IMR-90 (cell line): Measurements from ENCODE around the gene RPS6KA5. TPM values are rescaled to one million over a fixed set of nuclear protein-coding genes. Genes with fewer than 3 reads are reported as not detected.

Experiments used
- ATAC-seq: fragments of 200-7000 bp; cut with Tn5 transposase; 2 replicates; pipeline ENCODE4 v1.9.1; 2020; ENCODE audit warnings: low read depth, mild to moderate bottlenecking, moderate library complexity
- BruUV-seq: library from RNA; stranded (reverse); fragments of 400-500 nt; replicated peaks from 2 replicates; lab custom pipeline; 2021; lab: Mats Ljungman, UMichigan
- CTCF ChIA-PET: fragments of 300-600 bp; formaldehyde crosslinking; extraction: SDS; loops from one replicate; lab custom pipeline; 2021; ENCODE audit warnings: antibody characterized with exemption; lab: Yijun Ruan, JAX
- POLR2A ChIA-PET: fragments of 300-600 bp; sonication (Branson Sonifier 250); formaldehyde crosslinking; loops from one replicate; lab custom pipeline; 2022; ENCODE audit warnings: antibody characterized with exemption; ENCODE audit not compliant: unreplicated experiment; lab: Charles Lee
- DNase-seq: peaks from one replicate; pipeline ENCODE4 v3.0.0; 2013
- H2AFZ ChIP-seq: replicated peaks from 2 replicates; pipeline ENCODE3; 2013; ENCODE audit warnings: low read length, mild to moderate bottlenecking; ENCODE audit not compliant: poor library complexity
- H2AK5ac ChIP-seq: 2 replicates; pipeline ENCODE4 v1.6.1; 2013; ENCODE audit warnings: low read depth, low read length, inconsistent platforms
- H2AK9ac ChIP-seq: replicated peaks from 2 replicates; pipeline ENCODE3; 2013; ENCODE audit warnings: mild to moderate bottlenecking, low read depth, low read length, moderate library complexity; ENCODE audit not compliant: poor library complexity
- H2BK120ac ChIP-seq: 2 replicates; pipeline ENCODE4 v1.6.1; 2013; ENCODE audit warnings: low read depth, low read length, inconsistent platforms
- H2BK15ac ChIP-seq: 3 replicates; pipeline ENCODE4 v1.6.1; 2013; ENCODE audit warnings: low read depth, low read length, inconsistent platforms
- H2BK20ac ChIP-seq: 2 replicates; pipeline ENCODE4 v1.6.1; 2013; ENCODE audit warnings: low read depth, mild to moderate bottlenecking, inconsistent platforms, low read length, moderate library complexity
- H2BK5ac ChIP-seq: 2 replicates; pipeline ENCODE4 v1.6.1; 2013; ENCODE audit warnings: mild to moderate bottlenecking, low read depth, low read length, inconsistent platforms; ENCODE audit not compliant: poor library complexity, severe bottlenecking
- H3K14ac ChIP-seq: replicated peaks from 2 replicates; pipeline ENCODE4 v1.6.1; 2013; ENCODE audit warnings: low read depth, low read length, inconsistent platforms
- H3K18ac ChIP-seq: 2 replicates; pipeline ENCODE4 v1.6.1; 2013; ENCODE audit warnings: low read depth, low read length, control low read depth
- H3K23ac ChIP-seq: 2 replicates; pipeline ENCODE4 v1.6.1; 2013; ENCODE audit warnings: low read depth, low read length, inconsistent platforms
- H3K27ac ChIP-seq: 2 replicates; pipeline ENCODE4 v1.5.1; 2013; ENCODE audit warnings: mild to moderate bottlenecking, control low read depth, low read length; ENCODE audit not compliant: insufficient read depth
- H3K27me3 ChIP-seq: 2 replicates; pipeline ENCODE4 v1.6.1; 2013; ENCODE audit warnings: low read length; ENCODE audit not compliant: control insufficient read depth, insufficient read depth
- H3K36me3 ChIP-seq: 2 replicates; pipeline ENCODE4 v1.6.1; 2013; ENCODE audit warnings: low read length, mixed read lengths; ENCODE audit not compliant: control insufficient read depth, insufficient read depth
- H3K4ac ChIP-seq: 2 replicates; pipeline ENCODE4 v1.6.1; 2013; ENCODE audit warnings: low read depth, low read length, inconsistent platforms
- H3K4me1 ChIP-seq: 2 replicates; pipeline ENCODE4 v1.6.1; 2013; ENCODE audit warnings: low read length, mixed read lengths; ENCODE audit not compliant: control insufficient read depth, insufficient read depth
- H3K4me2 ChIP-seq: 2 replicates; pipeline ENCODE4 v1.6.1; 2013; ENCODE audit warnings: low read depth, mild to moderate bottlenecking, control low read depth, low read length, moderate library complexity
- H3K4me3 ChIP-seq: 2 replicates; pipeline ENCODE4 v1.5.1; 2013; ENCODE audit warnings: low read depth, mild to moderate bottlenecking, control low read depth, low read length, moderate library complexity; ENCODE audit not compliant: insufficient read depth
- H3K56ac ChIP-seq: 2 replicates; pipeline ENCODE4 v1.6.1; 2013; ENCODE audit warnings: low read length, inconsistent platforms; ENCODE audit not compliant: insufficient read depth; ENCODE audit errors: extremely low read depth
- H3K79me1 ChIP-seq, 2 experiments: 2 replicates each; pipeline ENCODE4 v1.6.1; 2013; ENCODE audit warnings: low read length in 2 of 2, inconsistent platforms in 1 of 2, low read depth in 1 of 2
- H3K9ac ChIP-seq: 2 replicates; pipeline ENCODE4 v1.6.1; 2013; ENCODE audit warnings: low read depth, low read length, control low read depth
- H3K9me1 ChIP-seq: 2 replicates; pipeline ENCODE4 v1.6.1; 2013; ENCODE audit warnings: low read length, inconsistent platforms; ENCODE audit not compliant: insufficient read depth
- H3K9me3 ChIP-seq: 2 replicates; pipeline ENCODE4 v1.6.1; 2013; ENCODE audit warnings: low read length; ENCODE audit not compliant: control insufficient read depth, insufficient read depth
- H4K20me1 ChIP-seq: 2 replicates; pipeline ENCODE4 v1.6.1; 2013; ENCODE audit warnings: low read length, inconsistent platforms; ENCODE audit not compliant: insufficient read depth
- H4K5ac ChIP-seq: 2 replicates; pipeline ENCODE4 v1.6.1; 2013; ENCODE audit warnings: mild to moderate bottlenecking, low read depth, low read length, control low read depth
- H4K8ac ChIP-seq, 2 experiments: 2 replicates each; pipeline ENCODE4 v1.6.1; 2013; ENCODE audit warnings: low read depth in 2 of 2, low read length in 2 of 2, control low read depth in 1 of 2, inconsistent platforms in 1 of 2
- H4K91ac ChIP-seq: 2 replicates; pipeline ENCODE4 v1.6.1; 2013; ENCODE audit warnings: low read depth, low read length, inconsistent platforms; ENCODE audit not compliant: insufficient read depth
- BHLHE40 ChIP-seq: fragments of 150-350 bp; IDR thresholded peaks from 2 replicates; pipeline ENCODE4 v1.6.1; 2016; ENCODE audit warnings: mild to moderate bottlenecking, low read depth, low read length
- CEBPB ChIP-seq: IDR thresholded peaks from 2 replicates; pipeline ENCODE4 v1.6.1; 2012; ENCODE audit warnings: low read depth, low read length, improper control_type of control experiment
- ELK1 ChIP-seq: fragments of 150-350 bp; IDR thresholded peaks from 2 replicates; pipeline ENCODE4 v1.6.1; 2016; ENCODE audit warnings: low read depth, mild to moderate bottlenecking, low read length, moderate library complexity, borderline replicate concordance
- MAFK ChIP-seq: IDR thresholded peaks from 2 replicates; pipeline ENCODE4 v1.6.1; 2012; ENCODE audit warnings: low read depth, low read length, improper control_type of control experiment
- MAZ ChIP-seq: IDR thresholded peaks from 2 replicates; pipeline ENCODE4 v1.6.1; 2012; ENCODE audit warnings: low read depth, mild to moderate bottlenecking, low read length, improper control_type of control experiment, moderate library complexity, borderline replicate concordance
- NFE2L2 ChIP-seq: fragments of 150-350 bp; IDR thresholded peaks from 2 replicates; pipeline ENCODE4 v1.6.1; 2016; ENCODE audit warnings: low read depth, mild to moderate bottlenecking, low read length
- POLR2A ChIP-seq: IDR thresholded peaks from 2 replicates; pipeline ENCODE4 v1.6.1; 2012; ENCODE audit warnings: mild to moderate bottlenecking, low read depth, low read length
- SMC3 ChIP-seq: fragments of 150-350 bp; IDR thresholded peaks from 2 replicates; pipeline ENCODE4 v1.6.1; 2016; ENCODE audit warnings: low read depth, mild to moderate bottlenecking, antibody characterized with exemption, low read length, moderate library complexity
- USF2 ChIP-seq: fragments of 150-350 bp; IDR thresholded peaks from 2 replicates; pipeline ENCODE4 v1.6.1; 2017; ENCODE audit warnings: mild to moderate bottlenecking, antibody characterized with exemption, low read length, low read depth
- WGBS, 2 experiments: methylation state at CpG; one replicate each; pipeline versions ENCODE4 v1.1.5 to v1.1.7; 2013; ENCODE audit warnings: missing lambda C conversion rate in 2 of 2; ENCODE audit not compliant: insufficient read length in 1 of 2; ENCODE audit errors: extremely low coverage in 2 of 2; 5-methylcytosine and 5-hydroxymethylcytosine counted together
- dilution Hi-C: fragments of 300-500 bp; cut with HindIII; formaldehyde crosslinking; loops from one replicate; pipeline ENCODE4 v1.14.3; 2018; ENCODE audit warnings: low sequenced_read_pairs; ENCODE audit not compliant: unreplicated experiment
- in situ Hi-C: fragments of 300-500 bp; cut with MboI; formaldehyde crosslinking; loops from 3 replicates; pipeline ENCODE4 v1.14.3; 2019; ENCODE audit warnings: low sequenced_read_pairs, inconsistent platforms, mixed read lengths
- intact Hi-C: fragments of 100-400 bp; cut with micrococcal nuclease; formaldehyde crosslinking; loops from 2 replicates; pipeline ENCODE4 v1.10.0; 2022
- polyA plus RNA-seq, 3 experiments: library from polyadenylated mRNA; depleted of rRNA; stranded (reverse); fragments of >200 nt; gene quantifications; 2 replicates each; pipeline ENCODE4 v1.2.3, GENCODE V29; 2012; ENCODE audit warnings: low replicate concordance in 1 of 3
- total RNA-seq: library from RNA; depleted of rRNA; stranded (reverse); fragments of >200 nt; gene quantifications from 2 replicates; pipeline ENCODE4 v1.2.3, GENCODE V29; 2012

The RPS6KA5 gene
- total and polyA plus RNA-seq, 2 of the 4 experiments (the other 2 are of a cell fraction) = 0.36 TPM

GRCh38 chr14:91056361-91056760 lies 4.1 kb downstream of the RPS6KA5 start:
- Histone ChIP-seq H3K9me3 (no peaks in the 10 kb centered on the region), H2AK9ac (no peak overlapping the region), H3K23ac (no peak overlapping the region), H4K20me1 (no peaks in the 10 kb centered on the region), H3K4me3 (no peak overlapping the region), H2BK5ac (no peak overlapping the region), H2BK15ac (no peak overlapping the region), H3K4ac (no peak overlapping the region), H2AK5ac (no peak overlapping the region), H3K14ac (no peak overlapping the region), H3K56ac (no peak overlapping the region), H3K18ac (no peak overlapping the region), H3K27ac (no peak overlapping the region), H4K91ac (no peak overlapping the region), H3K36me3 (no peaks in the 10 kb centered on the region), H3K4me1 (no peaks in the 10 kb centered on the region), H3K9ac (no peak overlapping the region), H4K8ac (no peak overlapping the region), H3K79me1 (no peaks in the 10 kb centered on the region), H2BK120ac (no peak overlapping the region), H2AFZ (no peak overlapping the region), H4K5ac (no peak overlapping the region), H3K27me3 (no peaks in the 10 kb centered on the region), H3K4me2 (no peak overlapping the region), H3K9me1 (no peaks in the 10 kb centered on the region), H2BK20ac (no peak overlapping the region)
- no CpG with 5 or more reads among the region's 3 CpGs for WGBS, 2 experiments
- intact Hi-C loops (loop anchor here (5.0 kb wide), 2 partner anchors 154 to 231 kb away; no protein-coding TSS in a partner anchor), dilution Hi-C loops (no loop called here), in situ Hi-C loops (no loop called here)
- no peak for ATAC-seq
- POLR2A ChIA-PET = no interaction called here
- DNase-seq = no peak
- TF ChIP-seq NFE2L2 = no peak
- no peak for TF ChIP-seq BHLHE40
- TF ChIP-seq USF2 = no peak
- TF ChIP-seq POLR2A = no peak
- TF ChIP-seq SMC3 = no peak
- TF ChIP-seq ELK1 = no peak
- TF ChIP-seq MAZ = no peak
- no peak for TF ChIP-seq CEBPB
- TF ChIP-seq MAFK = no peak
- BruUV-seq = no TSS peak
- CTCF ChIA-PET = no interaction called here
